ENCODE results near the gene BACH2.

GRCh38 chr6:90079560-90080490 lies 216.8 kb downstream of the BACH2 start:
- no peak for TF ChIP-seq POLR2A (IDR thresholded peaks at IDR 0.05; ENCODE audit: control extremely low read depth in 1 of 2, low read depth in 2 of 2, low read length in 2 of 2)
- no peak for TF ChIP-seq TCF12 (IDR thresholded peaks at IDR 0.05; ENCODE audit: low read depth, low read length)
- TF ChIP-seq EP300 (IDR thresholded peaks at IDR 0.05; ENCODE audit: borderline replicate concordance in 1 of 2, low read depth in 2 of 2, low read length in 2 of 2): no peak
- TF ChIP-seq, protein P1, sequence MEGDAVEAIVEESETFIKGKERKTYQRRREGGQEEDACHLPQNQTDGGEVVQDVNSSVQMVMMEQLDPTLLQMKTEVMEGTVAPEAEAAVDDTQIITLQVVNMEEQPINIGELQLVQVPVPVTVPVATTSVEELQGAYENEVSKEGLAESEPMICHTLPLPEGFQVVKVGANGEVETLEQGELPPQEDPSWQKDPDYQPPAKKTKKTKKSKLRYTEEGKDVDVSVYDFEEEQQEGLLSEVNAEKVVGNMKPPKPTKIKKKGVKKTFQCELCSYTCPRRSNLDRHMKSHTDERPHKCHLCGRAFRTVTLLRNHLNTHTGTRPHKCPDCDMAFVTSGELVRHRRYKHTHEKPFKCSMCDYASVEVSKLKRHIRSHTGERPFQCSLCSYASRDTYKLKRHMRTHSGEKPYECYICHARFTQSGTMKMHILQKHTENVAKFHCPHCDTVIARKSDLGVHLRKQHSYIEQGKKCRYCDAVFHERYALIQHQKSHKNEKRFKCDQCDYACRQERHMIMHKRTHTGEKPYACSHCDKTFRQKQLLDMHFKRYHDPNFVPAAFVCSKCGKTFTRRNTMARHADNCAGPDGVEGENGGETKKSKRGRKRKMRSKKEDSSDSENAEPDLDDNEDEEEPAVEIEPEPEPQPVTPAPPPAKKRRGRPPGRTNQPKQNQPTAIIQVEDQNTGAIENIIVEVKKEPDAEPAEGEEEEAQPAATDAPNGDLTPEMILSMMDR (IDR thresholded peaks at IDR 0.05; ENCODE audit: control extremely low read depth in 1 of 3, insufficient read depth in 1 of 3, low read depth in 1 of 3, low read length in 3 of 3): no peak
- no peak for TF ChIP-seq HDAC6 (IDR thresholded peaks at IDR 0.05; ENCODE audit: low read depth, low read length)
- no peak for TF ChIP-seq SP1 (IDR thresholded peaks at IDR 0.05; ENCODE audit: low read depth, low read length)
- no peak for TF ChIP-seq POLR2AphosphoS5 (IDR thresholded peaks at IDR 0.05; ENCODE audit: low read depth, low read length)
- no peak for TF ChIP-seq EGR1 (IDR thresholded peaks at IDR 0.05; ENCODE audit: borderline replicate concordance, low read depth, low read length)
- no peak for TF ChIP-seq JUND (IDR thresholded peaks at IDR 0.05; ENCODE audit: low read length)
- TF ChIP-seq, protein P2, sequence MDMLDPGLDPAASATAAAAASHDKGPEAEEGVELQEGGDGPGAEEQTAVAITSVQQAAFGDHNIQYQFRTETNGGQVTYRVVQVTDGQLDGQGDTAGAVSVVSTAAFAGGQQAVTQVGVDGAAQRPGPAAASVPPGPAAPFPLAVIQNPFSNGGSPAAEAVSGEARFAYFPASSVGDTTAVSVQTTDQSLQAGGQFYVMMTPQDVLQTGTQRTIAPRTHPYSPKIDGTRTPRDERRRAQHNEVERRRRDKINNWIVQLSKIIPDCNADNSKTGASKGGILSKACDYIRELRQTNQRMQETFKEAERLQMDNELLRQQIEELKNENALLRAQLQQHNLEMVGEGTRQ (IDR thresholded peaks at IDR 0.05; ENCODE audit: low read length): no peak
- TF ChIP-seq, protein P3, sequence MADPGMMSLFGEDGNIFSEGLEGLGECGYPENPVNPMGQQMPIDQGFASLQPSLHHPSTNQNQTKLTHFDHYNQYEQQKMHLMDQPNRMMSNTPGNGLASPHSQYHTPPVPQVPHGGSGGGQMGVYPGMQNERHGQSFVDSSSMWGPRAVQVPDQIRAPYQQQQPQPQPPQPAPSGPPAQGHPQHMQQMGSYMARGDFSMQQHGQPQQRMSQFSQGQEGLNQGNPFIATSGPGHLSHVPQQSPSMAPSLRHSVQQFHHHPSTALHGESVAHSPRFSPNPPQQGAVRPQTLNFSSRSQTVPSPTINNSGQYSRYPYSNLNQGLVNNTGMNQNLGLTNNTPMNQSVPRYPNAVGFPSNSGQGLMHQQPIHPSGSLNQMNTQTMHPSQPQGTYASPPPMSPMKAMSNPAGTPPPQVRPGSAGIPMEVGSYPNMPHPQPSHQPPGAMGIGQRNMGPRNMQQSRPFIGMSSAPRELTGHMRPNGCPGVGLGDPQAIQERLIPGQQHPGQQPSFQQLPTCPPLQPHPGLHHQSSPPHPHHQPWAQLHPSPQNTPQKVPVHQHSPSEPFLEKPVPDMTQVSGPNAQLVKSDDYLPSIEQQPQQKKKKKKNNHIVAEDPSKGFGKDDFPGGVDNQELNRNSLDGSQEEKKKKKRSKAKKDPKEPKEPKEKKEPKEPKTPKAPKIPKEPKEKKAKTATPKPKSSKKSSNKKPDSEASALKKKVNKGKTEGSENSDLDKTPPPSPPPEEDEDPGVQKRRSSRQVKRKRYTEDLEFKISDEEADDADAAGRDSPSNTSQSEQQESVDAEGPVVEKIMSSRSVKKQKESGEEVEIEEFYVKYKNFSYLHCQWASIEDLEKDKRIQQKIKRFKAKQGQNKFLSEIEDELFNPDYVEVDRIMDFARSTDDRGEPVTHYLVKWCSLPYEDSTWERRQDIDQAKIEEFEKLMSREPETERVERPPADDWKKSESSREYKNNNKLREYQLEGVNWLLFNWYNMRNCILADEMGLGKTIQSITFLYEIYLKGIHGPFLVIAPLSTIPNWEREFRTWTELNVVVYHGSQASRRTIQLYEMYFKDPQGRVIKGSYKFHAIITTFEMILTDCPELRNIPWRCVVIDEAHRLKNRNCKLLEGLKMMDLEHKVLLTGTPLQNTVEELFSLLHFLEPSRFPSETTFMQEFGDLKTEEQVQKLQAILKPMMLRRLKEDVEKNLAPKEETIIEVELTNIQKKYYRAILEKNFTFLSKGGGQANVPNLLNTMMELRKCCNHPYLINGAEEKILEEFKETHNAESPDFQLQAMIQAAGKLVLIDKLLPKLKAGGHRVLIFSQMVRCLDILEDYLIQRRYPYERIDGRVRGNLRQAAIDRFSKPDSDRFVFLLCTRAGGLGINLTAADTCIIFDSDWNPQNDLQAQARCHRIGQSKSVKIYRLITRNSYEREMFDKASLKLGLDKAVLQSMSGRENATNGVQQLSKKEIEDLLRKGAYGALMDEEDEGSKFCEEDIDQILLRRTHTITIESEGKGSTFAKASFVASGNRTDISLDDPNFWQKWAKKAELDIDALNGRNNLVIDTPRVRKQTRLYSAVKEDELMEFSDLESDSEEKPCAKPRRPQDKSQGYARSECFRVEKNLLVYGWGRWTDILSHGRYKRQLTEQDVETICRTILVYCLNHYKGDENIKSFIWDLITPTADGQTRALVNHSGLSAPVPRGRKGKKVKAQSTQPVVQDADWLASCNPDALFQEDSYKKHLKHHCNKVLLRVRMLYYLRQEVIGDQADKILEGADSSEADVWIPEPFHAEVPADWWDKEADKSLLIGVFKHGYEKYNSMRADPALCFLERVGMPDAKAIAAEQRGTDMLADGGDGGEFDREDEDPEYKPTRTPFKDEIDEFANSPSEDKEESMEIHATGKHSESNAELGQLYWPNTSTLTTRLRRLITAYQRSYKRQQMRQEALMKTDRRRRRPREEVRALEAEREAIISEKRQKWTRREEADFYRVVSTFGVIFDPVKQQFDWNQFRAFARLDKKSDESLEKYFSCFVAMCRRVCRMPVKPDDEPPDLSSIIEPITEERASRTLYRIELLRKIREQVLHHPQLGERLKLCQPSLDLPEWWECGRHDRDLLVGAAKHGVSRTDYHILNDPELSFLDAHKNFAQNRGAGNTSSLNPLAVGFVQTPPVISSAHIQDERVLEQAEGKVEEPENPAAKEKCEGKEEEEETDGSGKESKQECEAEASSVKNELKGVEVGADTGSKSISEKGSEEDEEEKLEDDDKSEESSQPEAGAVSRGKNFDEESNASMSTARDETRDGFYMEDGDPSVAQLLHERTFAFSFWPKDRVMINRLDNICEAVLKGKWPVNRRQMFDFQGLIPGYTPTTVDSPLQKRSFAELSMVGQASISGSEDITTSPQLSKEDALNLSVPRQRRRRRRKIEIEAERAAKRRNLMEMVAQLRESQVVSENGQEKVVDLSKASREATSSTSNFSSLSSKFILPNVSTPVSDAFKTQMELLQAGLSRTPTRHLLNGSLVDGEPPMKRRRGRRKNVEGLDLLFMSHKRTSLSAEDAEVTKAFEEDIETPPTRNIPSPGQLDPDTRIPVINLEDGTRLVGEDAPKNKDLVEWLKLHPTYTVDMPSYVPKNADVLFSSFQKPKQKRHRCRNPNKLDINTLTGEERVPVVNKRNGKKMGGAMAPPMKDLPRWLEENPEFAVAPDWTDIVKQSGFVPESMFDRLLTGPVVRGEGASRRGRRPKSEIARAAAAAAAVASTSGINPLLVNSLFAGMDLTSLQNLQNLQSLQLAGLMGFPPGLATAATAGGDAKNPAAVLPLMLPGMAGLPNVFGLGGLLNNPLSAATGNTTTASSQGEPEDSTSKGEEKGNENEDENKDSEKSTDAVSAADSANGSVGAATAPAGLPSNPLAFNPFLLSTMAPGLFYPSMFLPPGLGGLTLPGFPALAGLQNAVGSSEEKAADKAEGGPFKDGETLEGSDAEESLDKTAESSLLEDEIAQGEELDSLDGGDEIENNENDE (IDR thresholded peaks at IDR 0.05; ENCODE audit: insufficient replicate concordance, low read length): no peak
- no peak for TF ChIP-seq CEBPB (IDR thresholded peaks at IDR 0.05; ENCODE audit: low read depth, low read length)
